ENCODE results near the gene MAP2K3. TPM values are rescaled to one million over a fixed set of nuclear protein-coding genes. Genes with fewer than 3 reads are reported as not detected.

The MAP2K3 gene
- total and polyA plus RNA-seq, 2 of the 4 experiments (the other 2 are of a cell fraction) = 23.5 to 82.2 TPM

- no peak overlapping the region for H3K23ac ChIP-seq (ENCODE audit: low read depth, low read length)
- H2BK120ac ChIP-seq (ENCODE audit: low read depth, low read length) = no peak overlapping the region
- H2AK5ac ChIP-seq (ENCODE audit: low read depth, low read length) = no peak overlapping the region
- H3K4ac ChIP-seq (ENCODE audit: low read depth, low read length) = no peak overlapping the region
- in situ Hi-C loops (cut with MboI; ENCODE audit: low sequenced_read_pairs) = loop anchor here (25.0 kb wide), 1 partner anchor 483 kb away; no protein-coding TSS in a partner anchor
- no peak for ATAC-seq (ENCODE audit: low read depth)
- H2BK15ac ChIP-seq (ENCODE audit: low read depth, low read length) = no peak overlapping the region
- CTCF ChIA-PET = no interaction called here
- intact Hi-C loops (cut with micrococcal nuclease) = no loop called here
- H3K9ac ChIP-seq (ENCODE audit: low read depth, low read length) = no peak overlapping the region
- POLR2A ChIA-PET (ENCODE audit: unreplicated experiment) = no interaction called here
- H2BK20ac ChIP-seq (ENCODE audit: low read depth, low read length) = no peak overlapping the region
- TF ChIP-seq FOS (IDR thresholded peaks at IDR 0.05; ENCODE audit: low read depth, low read length) (no peak), POLR2A (IDR thresholded peaks at IDR 0.05; ENCODE audit: low read depth, low read length) (no peak), BHLHE40 (IDR thresholded peaks at IDR 0.05; ENCODE audit: low read depth, low read length) (no peak), NFE2L2 (IDR thresholded peaks at IDR 0.05; ENCODE audit: low read depth, low read length) (no peak), CTCF (conservative IDR thresholded peaks at IDR 0.05; ENCODE audit: low read depth, low read length) (no peak), SMC3 (IDR thresholded peaks at IDR 0.05; ENCODE audit: low read depth, low read length) (no peak), ELK1 (IDR thresholded peaks at IDR 0.05; ENCODE audit: borderline replicate concordance, low read depth, low read length) (no peak), MAFK (IDR thresholded peaks at IDR 0.05; ENCODE audit: low read depth, low read length) (no peak), RCOR1 (IDR thresholded peaks at IDR 0.05; ENCODE audit: insufficient replicate concordance, low read length) (no peak), USF2 (IDR thresholded peaks at IDR 0.05; ENCODE audit: low read depth, low read length) (no peak), MXI1 (IDR thresholded peaks at IDR 0.05; ENCODE audit: borderline replicate concordance, low read depth, low read length) (no peak), RFX5 (IDR thresholded peaks at IDR 0.05; ENCODE audit: low read depth, low read length) (no peak), MAZ (IDR thresholded peaks at IDR 0.05; ENCODE audit: borderline replicate concordance, low read depth, low read length) (no peak), CHD1 (IDR thresholded peaks at IDR 0.05; ENCODE audit: low read depth, low read length) (no peak), CEBPB (IDR thresholded peaks at IDR 0.05; ENCODE audit: low read depth, low read length) (no peak), RAD21 (IDR thresholded peaks at IDR 0.05; ENCODE audit: low read length) (no peak)
- no peak overlapping the region for H3K56ac ChIP-seq (ENCODE audit: extremely low read depth, insufficient read depth, low read length)
- peaks cover 14 to 43% of the 10 kb centered on the region in 2 experiments for H3K79me1 ChIP-seq (ENCODE audit: low read depth in 1 of 2, low read length in 2 of 2)
- no peak overlapping the region for H3K4me3 ChIP-seq (ENCODE audit: insufficient read depth, low read depth, low read length)
- H3K4me1 ChIP-seq (ENCODE audit: control insufficient read depth, insufficient read depth, low read length) = peaks cover 2% of the 10 kb centered on the region
- H3K27me3 ChIP-seq (ENCODE audit: control insufficient read depth, insufficient read depth, low read length) = no peaks in the 10 kb centered on the region
- BruUV-seq (replicated peaks) = no TSS peak
- dilution Hi-C loops (cut with HindIII; ENCODE audit: low sequenced_read_pairs, unreplicated experiment) = no loop called here
- H4K91ac ChIP-seq (ENCODE audit: insufficient read depth, low read depth, low read length) = no peak overlapping the region
- 79% methylated on average over 8 of the region's 9 CpGs; no CpG with 5 or more reads in 1 of the 2 experiments for WGBS, 2 experiments (ENCODE audit: extremely low coverage in 2 of 2, insufficient read length in 1 of 2)
- no peak overlapping the region for H2BK5ac ChIP-seq (ENCODE audit: low read depth, low read length, poor library complexity, severe bottlenecking)
- H2AFZ ChIP-seq (replicated peaks; ENCODE audit: low read length, poor library complexity) = peak overlapping the region; percentile 51
- H3K36me3 ChIP-seq (ENCODE audit: control insufficient read depth, insufficient read depth, low read length) = peaks cover 62% of the 10 kb centered on the region
- H3K4me2 ChIP-seq (ENCODE audit: low read depth, low read length) = no peak overlapping the region
- H3K9me1 ChIP-seq (ENCODE audit: insufficient read depth, low read length) = no peaks in the 10 kb centered on the region
- DNase-seq = no peak
- no peak overlapping the region for H4K8ac ChIP-seq (ENCODE audit: low read depth in 2 of 2, low read length in 2 of 2)
- H3K14ac ChIP-seq (replicated peaks; ENCODE audit: low read depth, low read length) = no peak overlapping the region
- H3K27ac ChIP-seq (ENCODE audit: insufficient read depth, low read length) = no peak overlapping the region
- H3K18ac ChIP-seq (ENCODE audit: low read depth, low read length) = no peak overlapping the region
- H3K9me3 ChIP-seq (ENCODE audit: control insufficient read depth, insufficient read depth, low read length) = peaks cover 6% of the 10 kb centered on the region; the same call in 1 of the 2 replicates
- peaks cover 30% of the 10 kb centered on the region for H4K20me1 ChIP-seq (ENCODE audit: insufficient read depth, low read length)
- no peak overlapping the region for H4K5ac ChIP-seq (ENCODE audit: low read depth, low read length)
- no peak overlapping the region for H2AK9ac ChIP-seq (replicated peaks; ENCODE audit: low read depth, low read length, poor library complexity)
Measured at GRCh38 chr17:21304091-21304490, 19.6 kb downstream of the MAP2K3 start.
